ENCODE results near the gene TGFA.

- TF ChIP-seq, protein P1, sequence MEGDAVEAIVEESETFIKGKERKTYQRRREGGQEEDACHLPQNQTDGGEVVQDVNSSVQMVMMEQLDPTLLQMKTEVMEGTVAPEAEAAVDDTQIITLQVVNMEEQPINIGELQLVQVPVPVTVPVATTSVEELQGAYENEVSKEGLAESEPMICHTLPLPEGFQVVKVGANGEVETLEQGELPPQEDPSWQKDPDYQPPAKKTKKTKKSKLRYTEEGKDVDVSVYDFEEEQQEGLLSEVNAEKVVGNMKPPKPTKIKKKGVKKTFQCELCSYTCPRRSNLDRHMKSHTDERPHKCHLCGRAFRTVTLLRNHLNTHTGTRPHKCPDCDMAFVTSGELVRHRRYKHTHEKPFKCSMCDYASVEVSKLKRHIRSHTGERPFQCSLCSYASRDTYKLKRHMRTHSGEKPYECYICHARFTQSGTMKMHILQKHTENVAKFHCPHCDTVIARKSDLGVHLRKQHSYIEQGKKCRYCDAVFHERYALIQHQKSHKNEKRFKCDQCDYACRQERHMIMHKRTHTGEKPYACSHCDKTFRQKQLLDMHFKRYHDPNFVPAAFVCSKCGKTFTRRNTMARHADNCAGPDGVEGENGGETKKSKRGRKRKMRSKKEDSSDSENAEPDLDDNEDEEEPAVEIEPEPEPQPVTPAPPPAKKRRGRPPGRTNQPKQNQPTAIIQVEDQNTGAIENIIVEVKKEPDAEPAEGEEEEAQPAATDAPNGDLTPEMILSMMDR (IDR thresholded peaks at IDR 0.05; ENCODE audit: low read depth, low read length, poor library complexity, severe bottlenecking) = no peak
- no peak for TF ChIP-seq EZH2phosphoT487 (IDR thresholded peaks at IDR 0.05; ENCODE audit: borderline replicate concordance, low read length)
These were observed 4.4 kb downstream of the TGFA start for GRCh38 chr2:70549064-70549710.
